Measurements from ENCODE around the gene SAFB2. TPM values are rescaled to one million over a fixed set of nuclear protein-coding genes. Genes with fewer than 3 reads are reported as not detected.
"Not testable (repeated sequence)": the region's sequence is repeated elsewhere in the genome, so short reads cannot be mapped to it uniquely, and the experiment has no call there.

Gene SAFB2
- total RNA-seq, 1 donor from 2014 or later = 70.9 TPM

DNA sequence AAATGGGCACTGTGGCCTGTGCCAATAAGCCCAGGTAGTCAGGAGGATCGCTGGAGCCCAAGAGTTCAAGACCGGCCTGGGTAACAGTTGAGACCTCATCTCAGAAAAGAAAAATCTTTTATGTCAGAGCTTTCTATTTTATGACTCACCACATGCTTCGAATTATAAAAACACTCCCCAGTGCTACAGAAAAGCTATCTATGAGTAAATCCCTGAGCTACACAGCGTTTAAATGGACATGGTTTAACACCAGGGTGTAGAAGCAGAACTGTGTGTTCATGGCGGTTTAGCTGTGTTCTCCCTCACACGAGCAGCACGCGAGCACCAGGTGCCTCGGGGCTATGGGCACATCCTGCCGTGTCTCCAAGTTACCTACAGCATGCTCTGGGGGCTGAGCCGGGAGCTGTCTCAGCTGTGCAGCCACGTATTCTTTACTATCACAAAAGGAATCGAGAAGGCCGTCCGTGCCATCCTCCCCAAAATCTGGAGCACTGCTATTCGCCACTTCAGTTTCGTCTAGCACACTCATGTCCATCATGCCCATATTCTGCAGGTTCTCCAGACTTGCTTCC lies 6.7 kb downstream of the SAFB2 start:
- no peak for DNase-seq
- TF ChIP-seq, protein P1, sequence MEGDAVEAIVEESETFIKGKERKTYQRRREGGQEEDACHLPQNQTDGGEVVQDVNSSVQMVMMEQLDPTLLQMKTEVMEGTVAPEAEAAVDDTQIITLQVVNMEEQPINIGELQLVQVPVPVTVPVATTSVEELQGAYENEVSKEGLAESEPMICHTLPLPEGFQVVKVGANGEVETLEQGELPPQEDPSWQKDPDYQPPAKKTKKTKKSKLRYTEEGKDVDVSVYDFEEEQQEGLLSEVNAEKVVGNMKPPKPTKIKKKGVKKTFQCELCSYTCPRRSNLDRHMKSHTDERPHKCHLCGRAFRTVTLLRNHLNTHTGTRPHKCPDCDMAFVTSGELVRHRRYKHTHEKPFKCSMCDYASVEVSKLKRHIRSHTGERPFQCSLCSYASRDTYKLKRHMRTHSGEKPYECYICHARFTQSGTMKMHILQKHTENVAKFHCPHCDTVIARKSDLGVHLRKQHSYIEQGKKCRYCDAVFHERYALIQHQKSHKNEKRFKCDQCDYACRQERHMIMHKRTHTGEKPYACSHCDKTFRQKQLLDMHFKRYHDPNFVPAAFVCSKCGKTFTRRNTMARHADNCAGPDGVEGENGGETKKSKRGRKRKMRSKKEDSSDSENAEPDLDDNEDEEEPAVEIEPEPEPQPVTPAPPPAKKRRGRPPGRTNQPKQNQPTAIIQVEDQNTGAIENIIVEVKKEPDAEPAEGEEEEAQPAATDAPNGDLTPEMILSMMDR (IDR thresholded peaks at IDR 0.05; ENCODE audit: partially characterized antibody, unreplicated experiment) = no peak
- Mint-ChIP-seq H3K9me3 (ENCODE audit: unreplicated experiment) (peaks cover 3% of the 10 kb centered on the region), H3K4me3 (ENCODE audit: unreplicated experiment) (no peak overlapping the region), H3K36me3 (ENCODE audit: unreplicated experiment) (peaks cover 6% of the 10 kb centered on the region), H3K27me3 (ENCODE audit: unreplicated experiment) (no peaks in the 10 kb centered on the region), H3K27ac (ENCODE audit: unreplicated experiment) (no peak overlapping the region), H3K4me1 (ENCODE audit: low read depth, unreplicated experiment) (peaks cover 3% of the 10 kb centered on the region)

DNA sequence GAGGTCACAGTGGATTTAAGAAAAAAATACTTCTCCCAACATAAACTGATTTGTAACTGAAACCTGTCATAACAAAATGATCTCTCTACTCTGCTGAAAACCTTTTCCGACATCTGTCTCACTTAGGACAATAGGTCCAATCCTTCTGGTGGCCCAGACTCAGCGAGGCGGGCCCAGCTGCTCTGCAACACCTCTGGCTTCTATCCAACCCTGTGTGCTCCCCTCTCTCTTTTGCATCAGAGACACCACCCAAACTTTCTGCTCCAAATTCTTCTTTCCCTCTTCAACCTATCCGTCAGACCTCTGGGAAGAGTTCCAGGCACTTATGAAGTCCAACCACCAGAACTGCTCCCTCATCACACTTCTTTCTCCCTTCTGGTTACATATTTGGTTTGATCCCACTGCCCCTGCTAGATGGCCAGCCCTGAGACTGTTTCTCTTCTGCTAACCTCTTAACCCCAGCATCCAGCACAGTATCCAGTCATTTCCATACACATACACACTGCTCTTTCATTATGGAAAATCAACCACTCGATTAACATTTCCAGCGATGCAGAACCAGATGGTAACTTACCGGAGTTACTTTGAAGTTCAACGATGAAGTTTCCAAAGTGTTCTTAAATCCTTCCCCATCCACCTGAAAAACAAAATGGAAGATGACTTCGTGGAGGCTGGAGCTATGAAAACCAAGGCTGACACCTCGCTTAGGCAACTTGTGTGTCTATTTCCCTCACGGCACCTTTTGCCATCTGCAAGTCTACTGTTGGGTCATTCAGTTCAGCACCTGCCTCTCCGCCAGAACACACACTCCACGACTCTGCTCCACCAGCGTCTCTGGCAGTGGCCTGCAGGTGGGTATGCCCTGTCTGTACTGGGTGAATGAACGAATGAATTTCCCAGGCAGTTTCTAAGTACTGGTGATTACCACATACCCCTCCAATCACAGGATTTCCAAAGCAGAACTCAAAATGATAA lies 9.4 kb downstream of the SAFB2 start:
- TF ChIP-seq, protein P1 (IDR thresholded peaks at IDR 0.05; ENCODE audit: partially characterized antibody, unreplicated experiment) = no peak
- Mint-ChIP-seq H3K4me3 (ENCODE audit: unreplicated experiment) (no peak overlapping the region), H3K27ac (ENCODE audit: unreplicated experiment) (no peak overlapping the region), H3K4me1 (ENCODE audit: low read depth, unreplicated experiment) (no peaks in the 10 kb centered on the region), H3K9me3 (ENCODE audit: unreplicated experiment) (peaks cover 3% of the 10 kb centered on the region), H3K36me3 (ENCODE audit: unreplicated experiment) (peaks cover 6% of the 10 kb centered on the region), H3K27me3 (ENCODE audit: unreplicated experiment) (no peaks in the 10 kb centered on the region)
- no peak for DNase-seq

DNA sequence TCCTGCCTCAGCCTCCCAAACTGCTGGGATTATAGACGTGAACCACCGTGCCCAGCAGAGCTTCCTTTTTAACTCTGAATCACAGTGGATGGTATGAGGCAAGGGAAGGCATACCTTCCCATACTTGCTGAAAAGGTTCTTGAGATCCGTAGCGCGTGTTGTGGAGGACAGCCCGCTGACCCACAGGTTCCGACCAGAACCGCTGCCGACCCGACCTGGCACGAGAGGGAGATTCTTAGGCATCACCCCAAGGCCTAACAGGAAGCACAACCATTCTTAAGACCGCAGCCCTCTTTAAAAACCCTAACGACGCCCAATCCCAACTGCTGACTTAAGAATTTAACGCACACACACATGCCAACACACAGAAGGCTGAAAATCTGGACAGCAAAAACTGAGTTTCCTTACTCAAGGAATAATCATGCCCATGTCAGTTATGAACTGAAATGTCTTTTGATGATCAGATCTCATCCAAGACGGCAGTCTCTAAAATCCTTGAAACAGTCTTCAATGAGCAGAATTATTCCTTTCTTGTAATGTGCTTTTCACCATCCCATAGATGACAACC lies 12.6 kb downstream of the SAFB2 start:
- Mint-ChIP-seq H3K4me3 (ENCODE audit: unreplicated experiment) (no peak overlapping the region), H3K9me3 (ENCODE audit: unreplicated experiment) (peaks cover 4% of the 10 kb centered on the region), H3K36me3 (ENCODE audit: unreplicated experiment) (peaks cover 6% of the 10 kb centered on the region), H3K4me1 (ENCODE audit: low read depth, unreplicated experiment) (peaks cover 3% of the 10 kb centered on the region), H3K27me3 (ENCODE audit: unreplicated experiment) (no peaks in the 10 kb centered on the region), H3K27ac (ENCODE audit: unreplicated experiment) (no peak overlapping the region)
- TF ChIP-seq, protein P1 (IDR thresholded peaks at IDR 0.05; ENCODE audit: partially characterized antibody, unreplicated experiment) = no peak
- no peak for DNase-seq

DNA sequence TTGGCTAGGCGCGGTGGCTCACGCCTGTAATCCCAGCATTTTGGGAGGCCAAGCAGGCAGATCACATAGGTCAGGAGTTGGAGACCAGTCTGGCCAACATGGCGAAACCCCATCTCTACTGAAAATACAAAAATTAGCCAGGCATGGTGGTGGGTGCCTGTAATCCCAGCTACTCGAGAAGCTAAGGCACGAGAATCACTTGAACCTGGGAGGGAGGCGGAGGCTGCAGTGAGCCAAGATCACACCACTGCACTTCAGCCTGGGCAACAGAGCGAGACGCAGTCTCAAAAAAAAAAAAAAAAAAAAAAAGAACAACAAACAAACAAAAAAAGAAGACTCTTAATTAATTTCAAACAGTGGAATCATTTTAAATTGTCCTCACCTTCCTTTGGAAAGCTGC lies 13.8 kb downstream of the SAFB2 start:
- not testable (repeated sequence) for H3K36me3 Mint-ChIP-seq (ENCODE audit: unreplicated experiment); H3K4me3 Mint-ChIP-seq (ENCODE audit: unreplicated experiment); H3K4me1 Mint-ChIP-seq (ENCODE audit: low read depth, unreplicated experiment); H3K9me3 Mint-ChIP-seq (ENCODE audit: unreplicated experiment); H3K27ac Mint-ChIP-seq (ENCODE audit: unreplicated experiment); DNase-seq; H3K27me3 Mint-ChIP-seq (ENCODE audit: unreplicated experiment)

DNA sequence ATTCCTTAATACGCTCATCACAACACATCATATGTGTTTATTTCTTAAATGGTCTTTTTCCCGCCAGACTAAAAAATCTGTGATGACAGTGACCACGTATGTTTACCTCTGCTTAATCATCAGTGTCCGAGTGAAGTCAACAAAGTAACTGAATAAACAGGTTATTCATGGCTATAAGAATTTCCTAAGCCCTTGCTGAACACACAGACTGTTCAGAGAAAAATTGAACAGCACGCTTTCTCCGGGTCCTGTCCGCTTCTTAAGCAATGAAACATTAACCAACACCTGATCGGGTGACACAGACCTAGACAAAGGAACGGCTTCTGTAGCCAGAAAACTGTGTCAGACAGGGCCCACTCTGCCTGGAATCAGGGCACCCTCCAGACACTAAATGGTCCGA lies 14.3 kb downstream of the SAFB2 start:
- Mint-ChIP-seq H3K27me3 (ENCODE audit: unreplicated experiment) (no peaks in the 10 kb centered on the region), H3K4me3 (ENCODE audit: unreplicated experiment) (no peak overlapping the region), H3K36me3 (ENCODE audit: unreplicated experiment) (peaks cover 6% of the 10 kb centered on the region), H3K4me1 (ENCODE audit: low read depth, unreplicated experiment) (peaks cover 3% of the 10 kb centered on the region), H3K9me3 (ENCODE audit: unreplicated experiment) (peaks cover 5% of the 10 kb centered on the region), H3K27ac (ENCODE audit: unreplicated experiment) (peak overlapping the region; percentile 23)
- TF ChIP-seq, protein P1 (IDR thresholded peaks at IDR 0.05; ENCODE audit: partially characterized antibody, unreplicated experiment) = no peak
- no peak for DNase-seq

All from glutamatergic neuron (in vitro differentiated cells).